ENCODE results near the gene EVA1B. TPM values are rescaled to one million over a fixed set of nuclear protein-coding genes. Genes with fewer than 3 reads are reported as not detected.
A peak's percentile ranks its signal among the peaks of the same experiment; 100 is the strongest.

The EVA1B gene
- total RNA-seq, 1 experiment from 2014 or later = 79.0 TPM

DNA sequence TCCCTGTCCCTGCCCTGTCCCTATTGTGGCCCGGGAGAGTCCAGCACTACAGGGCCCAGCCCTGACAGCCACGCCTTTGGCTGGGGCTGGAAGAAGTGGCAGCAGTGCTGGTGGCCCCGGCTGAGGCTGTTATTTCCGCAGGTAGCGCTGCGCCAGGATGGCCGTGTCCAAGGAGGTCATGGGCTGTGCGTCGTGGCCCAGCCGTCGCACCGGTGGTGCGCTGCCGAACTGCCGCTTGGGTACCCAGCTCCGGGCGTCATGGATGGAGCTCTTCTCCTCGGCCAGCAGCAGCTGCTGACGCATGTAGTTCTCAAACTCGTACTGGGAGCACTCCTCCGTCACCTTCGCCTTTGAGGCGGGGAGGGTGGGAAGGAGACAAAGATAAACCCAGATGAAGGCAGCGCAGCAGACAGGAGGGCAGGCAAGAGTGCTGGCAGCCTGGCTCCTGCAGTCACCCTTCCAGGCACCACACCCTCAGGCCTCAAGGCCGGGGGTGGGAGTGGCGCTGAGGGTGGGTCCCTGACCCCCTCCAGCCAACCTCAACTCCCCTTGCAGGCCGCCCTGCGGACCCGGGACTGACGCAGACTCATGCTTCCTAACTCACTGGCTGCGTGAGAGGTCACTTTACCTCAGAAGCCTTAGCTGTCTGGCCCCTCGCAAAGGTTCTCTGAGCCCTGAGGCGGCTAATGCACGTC lies 18.3 kb upstream of the EVA1B start:
- Histone ChIP-seq H3K9me3 (ENCODE audit: control insufficient read depth, insufficient read depth, low read depth, low read length) (no peaks in the 10 kb centered on the region), H3K27ac (ENCODE audit: low read length) (no peak overlapping the region), H3K4me1 (ENCODE audit: control insufficient read depth, insufficient read depth, low read length) (peaks cover 5% of the 10 kb centered on the region; the same call in 1 of the 2 replicates), H3K4me3 (ENCODE audit: low read depth in 2 of 2, low read length in 2 of 2) (no peak overlapping the region), H3K27me3 (ENCODE audit: control insufficient read depth, insufficient read depth, low read length) (no peaks in the 10 kb centered on the region), H3K36me3 (ENCODE audit: control insufficient read depth, insufficient read depth, low read length) (no peaks in the 10 kb centered on the region)
- in situ Hi-C loops (cut with HindIII; ENCODE audit: low pct_unique_long_range_greater_than_20kb, low sequenced_read_pairs) (no loop called here), intact Hi-C loops (cut with micrococcal nuclease; ENCODE audit: unreplicated experiment) (loop anchor here (2.0 kb wide), 1 partner anchor 79 kb away; no protein-coding TSS in a partner anchor)
- ChIA-PET CTCF (interaction anchor here (0.7 to 1.6 kb wide), 4 partner anchors 8 to 245 kb away, joined by 3 to 9 read pairs (median 4); no protein-coding TSS in a partner anchor), POLR2A (no interaction called here)
- TF ChIP-seq, protein P1, sequence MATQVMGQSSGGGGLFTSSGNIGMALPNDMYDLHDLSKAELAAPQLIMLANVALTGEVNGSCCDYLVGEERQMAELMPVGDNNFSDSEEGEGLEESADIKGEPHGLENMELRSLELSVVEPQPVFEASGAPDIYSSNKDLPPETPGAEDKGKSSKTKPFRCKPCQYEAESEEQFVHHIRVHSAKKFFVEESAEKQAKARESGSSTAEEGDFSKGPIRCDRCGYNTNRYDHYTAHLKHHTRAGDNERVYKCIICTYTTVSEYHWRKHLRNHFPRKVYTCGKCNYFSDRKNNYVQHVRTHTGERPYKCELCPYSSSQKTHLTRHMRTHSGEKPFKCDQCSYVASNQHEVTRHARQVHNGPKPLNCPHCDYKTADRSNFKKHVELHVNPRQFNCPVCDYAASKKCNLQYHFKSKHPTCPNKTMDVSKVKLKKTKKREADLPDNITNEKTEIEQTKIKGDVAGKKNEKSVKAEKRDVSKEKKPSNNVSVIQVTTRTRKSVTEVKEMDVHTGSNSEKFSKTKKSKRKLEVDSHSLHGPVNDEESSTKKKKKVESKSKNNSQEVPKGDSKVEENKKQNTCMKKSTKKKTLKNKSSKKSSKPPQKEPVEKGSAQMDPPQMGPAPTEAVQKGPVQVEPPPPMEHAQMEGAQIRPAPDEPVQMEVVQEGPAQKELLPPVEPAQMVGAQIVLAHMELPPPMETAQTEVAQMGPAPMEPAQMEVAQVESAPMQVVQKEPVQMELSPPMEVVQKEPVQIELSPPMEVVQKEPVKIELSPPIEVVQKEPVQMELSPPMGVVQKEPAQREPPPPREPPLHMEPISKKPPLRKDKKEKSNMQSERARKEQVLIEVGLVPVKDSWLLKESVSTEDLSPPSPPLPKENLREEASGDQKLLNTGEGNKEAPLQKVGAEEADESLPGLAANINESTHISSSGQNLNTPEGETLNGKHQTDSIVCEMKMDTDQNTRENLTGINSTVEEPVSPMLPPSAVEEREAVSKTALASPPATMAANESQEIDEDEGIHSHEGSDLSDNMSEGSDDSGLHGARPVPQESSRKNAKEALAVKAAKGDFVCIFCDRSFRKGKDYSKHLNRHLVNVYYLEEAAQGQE (IDR thresholded peaks at IDR 0.05; ENCODE audit: insufficient read depth in 1 of 2, low read depth in 2 of 2, low read length in 1 of 2) = no peak
- TF ChIP-seq SIN3A (IDR thresholded peaks at IDR 0.05; ENCODE audit: borderline replicate concordance, insufficient read depth, low read depth, low read length) = no peak
- no TSS peak for BruUV-seq (replicated peaks)
- DNase-seq (ENCODE audit: low read depth, low spot score) (no peak), ATAC-seq (no peak)

DNA sequence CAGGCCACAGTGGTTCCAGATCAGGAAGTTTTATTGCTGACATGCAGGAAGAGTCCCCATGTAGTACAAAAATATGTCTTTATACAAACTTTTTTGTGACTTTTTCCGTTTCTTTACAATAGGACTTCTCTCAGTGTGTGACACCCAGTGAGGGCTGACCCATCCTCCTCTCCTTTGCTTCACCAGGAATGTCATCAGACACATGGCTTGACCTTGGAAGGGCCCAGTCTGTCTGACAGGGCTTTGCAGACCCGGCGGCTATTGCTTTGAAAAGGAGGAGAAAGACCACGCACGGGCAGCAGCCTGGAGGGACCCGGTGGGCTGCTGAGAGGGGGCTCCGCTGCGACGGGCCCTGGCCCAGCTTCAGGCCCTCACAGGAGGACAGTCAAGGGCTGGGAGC lies 16.2 kb upstream of the EVA1B start:
- ChIA-PET POLR2A (no interaction called here), CTCF (interaction anchor here (0.5 kb wide), 1 partner anchor 57 kb away, joined by 3 read pairs; no protein-coding TSS in a partner anchor)
- no peak for DNase-seq (ENCODE audit: low read depth, low spot score)
- Histone ChIP-seq H3K4me1 (ENCODE audit: control insufficient read depth, insufficient read depth, low read length) (peaks cover 5% of the 10 kb centered on the region; the same call in 1 of the 2 replicates), H3K27ac (ENCODE audit: low read length) (no peak overlapping the region), H3K9me3 (ENCODE audit: control insufficient read depth, insufficient read depth, low read depth, low read length) (no peaks in the 10 kb centered on the region), H3K27me3 (ENCODE audit: control insufficient read depth, insufficient read depth, low read length) (no peaks in the 10 kb centered on the region), H3K36me3 (ENCODE audit: control insufficient read depth, insufficient read depth, low read length) (no peaks in the 10 kb centered on the region), H3K4me3 (ENCODE audit: low read depth in 2 of 2, low read length in 2 of 2) (no peak overlapping the region)
- no peak for ATAC-seq
- TF ChIP-seq TCF7L2 (IDR thresholded peaks at IDR 0.05; ENCODE audit: low read depth, low read length) = no peak
- TF ChIP-seq SIN3A (IDR thresholded peaks at IDR 0.05; ENCODE audit: borderline replicate concordance, insufficient read depth, low read depth, low read length) = no peak
- TF ChIP-seq, protein P1 (IDR thresholded peaks at IDR 0.05; ENCODE audit: insufficient read depth in 1 of 2, low read depth in 2 of 2, low read length in 1 of 2) = no peak
- TF ChIP-seq POLR2AphosphoS5 (IDR thresholded peaks at IDR 0.05; ENCODE audit: low read depth, low read length) = no peak
- TF ChIP-seq, protein P2, sequence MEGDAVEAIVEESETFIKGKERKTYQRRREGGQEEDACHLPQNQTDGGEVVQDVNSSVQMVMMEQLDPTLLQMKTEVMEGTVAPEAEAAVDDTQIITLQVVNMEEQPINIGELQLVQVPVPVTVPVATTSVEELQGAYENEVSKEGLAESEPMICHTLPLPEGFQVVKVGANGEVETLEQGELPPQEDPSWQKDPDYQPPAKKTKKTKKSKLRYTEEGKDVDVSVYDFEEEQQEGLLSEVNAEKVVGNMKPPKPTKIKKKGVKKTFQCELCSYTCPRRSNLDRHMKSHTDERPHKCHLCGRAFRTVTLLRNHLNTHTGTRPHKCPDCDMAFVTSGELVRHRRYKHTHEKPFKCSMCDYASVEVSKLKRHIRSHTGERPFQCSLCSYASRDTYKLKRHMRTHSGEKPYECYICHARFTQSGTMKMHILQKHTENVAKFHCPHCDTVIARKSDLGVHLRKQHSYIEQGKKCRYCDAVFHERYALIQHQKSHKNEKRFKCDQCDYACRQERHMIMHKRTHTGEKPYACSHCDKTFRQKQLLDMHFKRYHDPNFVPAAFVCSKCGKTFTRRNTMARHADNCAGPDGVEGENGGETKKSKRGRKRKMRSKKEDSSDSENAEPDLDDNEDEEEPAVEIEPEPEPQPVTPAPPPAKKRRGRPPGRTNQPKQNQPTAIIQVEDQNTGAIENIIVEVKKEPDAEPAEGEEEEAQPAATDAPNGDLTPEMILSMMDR (IDR thresholded peaks at IDR 0.05) = no peak
- intact Hi-C loops (cut with micrococcal nuclease; ENCODE audit: unreplicated experiment) = no loop called here
- in situ Hi-C loops (cut with HindIII; ENCODE audit: low pct_unique_long_range_greater_than_20kb, low sequenced_read_pairs) = no loop called here
- TSS peak; percentile 78 for BruUV-seq (replicated peaks)
